Endothelial cell of umbilical vein (primary cell): ENCODE results near the gene NTN1. TPM values are rescaled to one million over a fixed set of nuclear protein-coding genes. Genes with fewer than 3 reads are reported as not detected.

Experiments used
- BruUV-seq: library from RNA; stranded (reverse); fragments of 400-500 nt; replicated peaks from 2 replicates; lab custom pipeline; 2021; lab: Mats Ljungman, UMichigan
- CTCF ChIA-PET: fragments of 300-600, 350-600 bp; sonication (Branson Sonifier 250); formaldehyde crosslinking; loops from one replicate; lab custom pipeline; 2021; ENCODE audit warnings: antibody characterized with exemption, inconsistent platforms; lab: Charles Lee
- POLR2A ChIA-PET: fragments of 300-600, 350-600 bp; sonication (Branson Sonifier 250); formaldehyde crosslinking; loops from one replicate; lab custom pipeline; 2021; ENCODE audit warnings: antibody characterized with exemption, inconsistent platforms; lab: Charles Lee
- DNase-seq: peaks from one replicate; pipeline ENCODE4 v3.0.0-alpha.2; 2011; ENCODE audit warnings: low read depth, low spot score
- FAIRE-seq: peaks from 2 replicates; lab custom pipeline; 2011; peaks lifted over from hg19 to GRCh38; lab: Jason Lieb, UNC
- H2AFZ ChIP-seq: 2 replicates; pipeline ENCODE4 v1.6.0; 2012; ENCODE audit warnings: low read depth, low read length, control low read depth, inconsistent platforms
- H3K27ac ChIP-seq: 2 replicates; pipeline ENCODE4 v1.5.1; 2011; ENCODE audit warnings: low read depth, mild to moderate bottlenecking, control low read depth, low read length, moderate library complexity; ENCODE audit not compliant: insufficient read depth
- H3K27me3 ChIP-seq, 2 experiments: 2 replicates each; pipeline versions ENCODE4 v1.6.0 to v1.6.1; 2011; ENCODE audit warnings: low read length in 2 of 2, mixed read lengths in 1 of 2; ENCODE audit not compliant: control insufficient read depth in 2 of 2, insufficient read depth in 2 of 2
- H3K36me3 ChIP-seq, 2 experiments: 2 replicates in 1 of 2; 3 replicates in 1 of 2; pipeline ENCODE4 v1.5.1; 2011; ENCODE audit warnings: low read length in 2 of 2, mild to moderate bottlenecking in 1 of 2, moderate library complexity in 1 of 2; ENCODE audit not compliant: control insufficient read depth in 2 of 2, insufficient read depth in 2 of 2; ENCODE audit errors: extremely low read depth in 1 of 2
- H3K4me1 ChIP-seq: 3 replicates; pipeline ENCODE4 v1.5.1; 2011; ENCODE audit warnings: mild to moderate bottlenecking, low read length; ENCODE audit not compliant: control insufficient read depth, insufficient read depth; ENCODE audit errors: extremely low read depth
- H3K4me2 ChIP-seq: 2 replicates; pipeline ENCODE4 v1.6.1; 2011; ENCODE audit warnings: low read length, control low read depth, mixed read lengths; ENCODE audit not compliant: insufficient read depth
- H3K4me3 ChIP-seq, 3 experiments: fragments of 200-600 bp in 1 of 3; sonication (generic), shearing (Covaris generic) in 1 of 3; replicated peaks in 1 of 3; 2 replicates each; pipeline ENCODE4 v1.5.1; 2011 to 2016; ENCODE audit warnings: control low read depth in 3 of 3, low read length in 3 of 3, mild to moderate bottlenecking in 2 of 3, inconsistent platforms in 1 of 3, low read depth in 1 of 3, moderate library complexity in 1 of 3; ENCODE audit not compliant: insufficient read depth in 1 of 3
- H3K79me2 ChIP-seq: 2 replicates; pipeline ENCODE4 v1.6.0; 2012; ENCODE audit warnings: low read length, inconsistent platforms; ENCODE audit not compliant: control insufficient read depth, insufficient read depth
- H3K9ac ChIP-seq: replicated peaks from 2 replicates; pipeline ENCODE3; 2011; ENCODE audit warnings: low read length, control low read depth; ENCODE audit not compliant: insufficient read depth; ENCODE audit errors: extremely low read depth
- H3K9me1 ChIP-seq: replicated peaks from 3 replicates; pipeline ENCODE4 v1.6.0; 2011; ENCODE audit warnings: mild to moderate bottlenecking, low read length; ENCODE audit not compliant: control insufficient read depth, insufficient read depth; ENCODE audit errors: extremely low read depth
- H3K9me3 ChIP-seq: replicated peaks from 2 replicates; pipeline ENCODE4 v1.5.1; 2012; ENCODE audit warnings: low read length, inconsistent platforms; ENCODE audit not compliant: control insufficient read depth, insufficient read depth
- H4K20me1 ChIP-seq: replicated peaks from 2 replicates; pipeline ENCODE3; 2011; ENCODE audit warnings: mild to moderate bottlenecking, low read length; ENCODE audit not compliant: control insufficient read depth, insufficient read depth; ENCODE audit errors: extremely low read depth
- CTCF ChIP-seq, 2 donors: IDR thresholded peaks; 1 replicate in 1 of 2; 2 replicates in 1 of 2; pipeline ENCODE4 v1.5.1; 2011; ENCODE audit warnings: low read length in 2 of 2, mild to moderate bottlenecking in 2 of 2, moderate library complexity in 2 of 2, control low read depth in 1 of 2, inconsistent platforms in 1 of 2, low read depth in 1 of 2; ENCODE audit not compliant: insufficient read depth in 1 of 2; ENCODE audit errors: extremely low read depth in 1 of 2
- EZH2 ChIP-seq: IDR thresholded peaks from 2 replicates; pipeline ENCODE4 v1.6.1; 2012; ENCODE audit warnings: borderline replicate concordance, low read depth, mild to moderate bottlenecking, moderate library complexity, low read length, inconsistent platforms; ENCODE audit not compliant: severe bottlenecking
- FOS ChIP-seq: IDR thresholded peaks from 2 replicates; pipeline ENCODE4 v1.6.1; 2011; ENCODE audit warnings: mild to moderate bottlenecking, low read length, moderate library complexity, borderline replicate concordance; ENCODE audit not compliant: insufficient read depth
- GATA2 ChIP-seq: IDR thresholded peaks from 2 replicates; pipeline ENCODE4 v1.7.0; 2011; ENCODE audit warnings: low read depth, mild to moderate bottlenecking, moderate library complexity, mixed read lengths, low read length; ENCODE audit not compliant: insufficient read length, insufficient read depth
- JUN ChIP-seq: IDR thresholded peaks from 2 replicates; pipeline ENCODE4 v1.6.1; 2011; ENCODE audit warnings: borderline replicate concordance, low read depth; ENCODE audit not compliant: insufficient read length, insufficient read depth
- MAX ChIP-seq: IDR thresholded peaks from 2 replicates; pipeline ENCODE4 v1.6.1; 2011; ENCODE audit not compliant: insufficient read depth, insufficient read length
- MYC ChIP-seq: IDR thresholded peaks from one replicate; pipeline ENCODE4 v1.6.1; 2011; ENCODE audit warnings: mild to moderate bottlenecking, low read depth, low read length
- POLR2A ChIP-seq: IDR thresholded peaks from 2 replicates; pipeline ENCODE4 v1.6.1; 2012; ENCODE audit warnings: low read depth, mild to moderate bottlenecking, control low read depth, low read length
- POLR2AphosphoS5 ChIP-seq: IDR thresholded peaks from 2 replicates; pipeline ENCODE4 v1.6.1; 2012; ENCODE audit warnings: low read depth, mild to moderate bottlenecking, control low read depth, low read length, moderate library complexity; ENCODE audit not compliant: insufficient read depth
- dilution Hi-C: fragments of 300-500 bp; cut with MboI; formaldehyde crosslinking; loops from one replicate; pipeline ENCODE4 v1.15.0; 2019; ENCODE audit warnings: low sequenced_read_pairs; ENCODE audit not compliant: extremely low pct_ligation_motif_present
- intact Hi-C: fragments of 100-400 bp; cut with micrococcal nuclease; formaldehyde crosslinking; loops from one replicate; pipeline ENCODE4 v1.10.0; 2022
- polyA plus RNA-seq, 4 experiments: library from polyadenylated mRNA; depleted of rRNA in 3 of 4; stranded (reverse) in 3 of 4; unstranded in 1 of 4; fragments of >200 nt; gene quantifications; 2 replicates each; pipeline versions ENCODE4 v1.2.1 to v1.2.3, GENCODE V29; 2011 to 2012; ENCODE audit warnings: missing spikeins in 1 of 4
- total RNA-seq: library from RNA; stranded (reverse); gene quantifications from 2 replicates; pipeline ENCODE4 v1.2.3, GENCODE V29; 2021

NTN1 gene
- total and polyA plus RNA-seq, 2 donors (not counting 3 experiments of a cell fraction or from before 2014, with no cell fraction given), result 0.10 to 0.18 TPM

- Histone ChIP-seq H3K4me1 (no peaks in the 10 kb centered on the region), H3K9me3 (no peaks in the 10 kb centered on the region), H3K36me3 (no peaks in the 10 kb centered on the region), H3K4me2 (no peak overlapping the region), H4K20me1 (no peaks in the 10 kb centered on the region), H3K27ac (no peak overlapping the region), H3K9ac (no peak overlapping the region), H2AFZ (no peak overlapping the region), H3K79me2 (no peaks in the 10 kb centered on the region), H3K27me3 (peaks cover 11 to 21% of the 10 kb centered on the region in 2 experiments), H3K4me3 (no peak overlapping the region), H3K9me1 (no peaks in the 10 kb centered on the region)
- ChIA-PET CTCF (no interaction called here), POLR2A (no interaction called here)
- FAIRE-seq (no peak), DNase-seq (no peak)
- TF ChIP-seq JUN (no peak), GATA2 (no peak), MYC (no peak), CTCF (IDR thresholded peaks at IDR 0.05; ENCODE audit: extremely low read depth in 1 of 2, insufficient read depth in 1 of 2, low read depth in 1 of 2, low read length in 2 of 2) (no peak), POLR2AphosphoS5 (no peak), POLR2A (no peak), MAX (no peak), FOS (no peak), EZH2 (no peak)
- dilution Hi-C loops (no loop called here), intact Hi-C loops (no loop called here)
- no TSS peak for BruUV-seq
These were observed 7.1 kb downstream of the NTN1 start for GRCh38 chr17:9028202-9028987.
